ENCODE measurements around the gene B3GNT8.

B3GNT8 gene

GRCh38 chr19:41449079-41449864, 22.1 kb upstream of the B3GNT8 start:
- H3K4me1 ChIP-seq (ENCODE audit: insufficient read depth, low read length, poor library complexity, severe bottlenecking) = no peaks in the 10 kb centered on the region
- no peaks in the 10 kb centered on the region for H4K20me1 ChIP-seq (ENCODE audit: insufficient read depth, low read length, poor library complexity, severe bottlenecking)
- no peak for TF ChIP-seq EZH2phosphoT487 (IDR thresholded peaks at IDR 0.05; ENCODE audit: borderline replicate concordance)
- TF ChIP-seq CTCF (conservative IDR thresholded peaks at IDR 0.05; ENCODE audit: low read length) = peak; percentile 99
- H3K36me3 ChIP-seq (ENCODE audit: insufficient read depth, low read length) = no peaks in the 10 kb centered on the region
- H3K9me3 ChIP-seq (ENCODE audit: insufficient read depth, low read depth, low read length) = no peaks in the 10 kb centered on the region
- H3K79me2 ChIP-seq (ENCODE audit: insufficient read depth, low read length) = no peaks in the 10 kb centered on the region
- H3K9me2 ChIP-seq (replicated peaks; ENCODE audit: low read depth, low read length) = no peaks in the 10 kb centered on the region
- H3K9ac ChIP-seq (ENCODE audit: low read depth, low read length, poor library complexity, severe bottlenecking) = peak overlapping the region; percentile 37
- H2AFZ ChIP-seq (ENCODE audit: low read length) = peak overlapping the region; percentile 60
- no peaks in the 10 kb centered on the region for H3F3A ChIP-seq (ENCODE audit: low read depth)
- peak overlapping the region; percentile 63 for H3K4me3 ChIP-seq (ENCODE audit: low read length, poor library complexity, severe bottlenecking)
- peak overlapping the region; percentile 68 for H3K4me2 ChIP-seq (ENCODE audit: low read depth, low read length, poor library complexity, severe bottlenecking)
- H3K27me3 ChIP-seq (ENCODE audit: insufficient read depth, low read length, poor library complexity, severe bottlenecking) = no peaks in the 10 kb centered on the region

DNA sequence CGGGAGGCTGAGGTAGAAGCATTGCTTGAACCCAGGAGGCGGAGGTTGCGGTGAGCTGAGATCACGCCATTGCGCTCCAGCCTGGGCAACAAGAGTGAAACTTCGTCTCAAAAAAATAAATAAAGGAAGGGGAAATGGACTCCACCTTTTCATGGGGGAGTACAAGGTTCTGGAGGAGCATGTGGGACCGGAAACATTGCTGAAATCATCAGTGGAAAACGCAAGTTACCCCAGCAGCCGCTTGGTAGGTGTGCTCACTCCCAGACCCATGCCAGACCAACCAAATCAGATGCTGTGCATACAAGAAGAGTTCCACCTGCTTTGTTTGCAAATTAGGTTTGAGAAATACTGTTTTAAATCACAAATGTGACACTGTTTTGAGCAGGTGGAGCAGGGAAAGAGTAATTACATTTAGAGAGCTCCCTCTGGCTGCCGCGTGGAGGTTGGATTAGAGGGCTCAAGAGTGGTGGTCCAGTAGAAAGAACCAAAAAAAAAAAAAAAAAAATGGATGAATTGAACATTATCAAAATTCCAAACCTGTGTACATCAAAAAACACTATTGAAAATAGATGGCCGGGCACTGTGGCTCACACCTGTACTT, 20.7 kb upstream of the B3GNT8 start:
- H3F3A ChIP-seq (ENCODE audit: low read depth) = no peaks in the 10 kb centered on the region

GRCh38 chr19:41445575-41445974, 18.4 kb upstream of the B3GNT8 start:
- no peaks in the 10 kb centered on the region for H3K36me3 ChIP-seq (ENCODE audit: insufficient read depth, low read length)
- TF ChIP-seq EZH2phosphoT487 (IDR thresholded peaks at IDR 0.05; ENCODE audit: borderline replicate concordance) (no peak), CTCF (conservative IDR thresholded peaks at IDR 0.05; ENCODE audit: low read length) (no peak)

More for the DNA sequence above, 20.7 kb upstream of the B3GNT8 start:
- Histone ChIP-seq H3K4me2 (ENCODE audit: low read depth, low read length, poor library complexity, severe bottlenecking) (no peak overlapping the region), H3K79me2 (ENCODE audit: insufficient read depth, low read length) (no peaks in the 10 kb centered on the region), H3K4me1 (ENCODE audit: insufficient read depth, low read length, poor library complexity, severe bottlenecking) (no peaks in the 10 kb centered on the region), H2AFZ (ENCODE audit: low read length) (no peak overlapping the region), H3K9me2 (replicated peaks; ENCODE audit: low read depth, low read length) (no peaks in the 10 kb centered on the region), H3K36me3 (ENCODE audit: insufficient read depth, low read length) (no peaks in the 10 kb centered on the region), H4K20me1 (ENCODE audit: insufficient read depth, low read length, poor library complexity, severe bottlenecking) (no peaks in the 10 kb centered on the region), H3K27me3 (ENCODE audit: insufficient read depth, low read length, poor library complexity, severe bottlenecking) (no peaks in the 10 kb centered on the region), H3K4me3 (ENCODE audit: low read length, poor library complexity, severe bottlenecking) (no peak overlapping the region), H3K9ac (ENCODE audit: low read depth, low read length, poor library complexity, severe bottlenecking) (no peak overlapping the region), H3K9me3 (ENCODE audit: insufficient read depth, low read depth, low read length) (no peaks in the 10 kb centered on the region)
- TF ChIP-seq CTCF (conservative IDR thresholded peaks at IDR 0.05; ENCODE audit: low read length) (peak; percentile 35), EZH2phosphoT487 (IDR thresholded peaks at IDR 0.05; ENCODE audit: borderline replicate concordance) (no peak)

More at GRCh38 chr19:41445575-41445974, 18.4 kb upstream of the B3GNT8 start:
- Histone ChIP-seq H3K27me3 (ENCODE audit: insufficient read depth, low read length, poor library complexity, severe bottlenecking) (no peaks in the 10 kb centered on the region), H3K9me3 (ENCODE audit: insufficient read depth, low read depth, low read length) (no peaks in the 10 kb centered on the region), H3K9me2 (replicated peaks; ENCODE audit: low read depth, low read length) (no peaks in the 10 kb centered on the region), H3K4me2 (ENCODE audit: low read depth, low read length, poor library complexity, severe bottlenecking) (no peak overlapping the region), H4K20me1 (ENCODE audit: insufficient read depth, low read length, poor library complexity, severe bottlenecking) (no peaks in the 10 kb centered on the region), H3F3A (ENCODE audit: low read depth) (no peaks in the 10 kb centered on the region), H3K4me3 (ENCODE audit: low read length, poor library complexity, severe bottlenecking) (no peak overlapping the region), H3K79me2 (ENCODE audit: insufficient read depth, low read length) (no peaks in the 10 kb centered on the region), H3K4me1 (ENCODE audit: insufficient read depth, low read length, poor library complexity, severe bottlenecking) (no peaks in the 10 kb centered on the region), H3K9ac (ENCODE audit: low read depth, low read length, poor library complexity, severe bottlenecking) (no peak overlapping the region), H2AFZ (ENCODE audit: low read length) (no peak overlapping the region)
